Measurements from ENCODE around the gene ASIC4.

The ASIC4 gene

DNA sequence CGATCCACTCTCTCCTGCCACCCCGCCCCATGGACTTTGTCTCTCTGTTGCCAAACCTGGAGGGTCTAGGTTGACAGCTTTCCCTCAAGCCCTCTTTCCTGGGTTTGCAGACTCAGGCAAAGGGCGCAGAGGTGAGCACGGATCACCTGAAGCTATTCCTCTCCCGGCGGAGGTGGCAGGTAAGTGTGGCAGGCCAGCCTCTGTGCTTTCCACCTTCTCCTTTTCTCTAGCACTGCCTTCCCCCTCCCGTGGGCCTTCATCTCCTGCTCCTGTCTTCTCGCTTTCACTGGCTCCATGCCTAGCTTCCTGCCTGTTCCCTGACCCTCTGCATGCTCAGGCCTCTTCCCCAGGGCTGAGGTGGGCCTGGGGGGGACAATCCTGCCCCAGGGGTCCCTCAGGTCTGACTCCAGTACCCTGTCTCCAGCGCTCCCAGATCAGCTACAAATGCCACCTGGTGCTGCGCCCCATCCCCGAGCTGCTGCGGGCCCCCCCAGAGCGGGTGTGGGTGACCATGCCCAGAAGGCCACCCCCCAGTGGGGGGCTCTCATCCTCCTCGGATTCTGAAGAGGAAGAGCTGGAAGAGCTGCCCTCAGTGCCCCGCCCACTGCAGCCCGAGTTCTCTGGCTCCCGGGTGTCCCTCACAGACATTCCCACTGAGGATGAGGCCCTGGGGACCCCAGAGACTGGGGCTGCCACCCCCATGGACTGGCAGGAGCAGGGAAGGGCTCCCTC, 31.4 kb upstream of the ASIC4 start:
- no peak for DNase-seq (ENCODE audit: low read depth)

DNA sequence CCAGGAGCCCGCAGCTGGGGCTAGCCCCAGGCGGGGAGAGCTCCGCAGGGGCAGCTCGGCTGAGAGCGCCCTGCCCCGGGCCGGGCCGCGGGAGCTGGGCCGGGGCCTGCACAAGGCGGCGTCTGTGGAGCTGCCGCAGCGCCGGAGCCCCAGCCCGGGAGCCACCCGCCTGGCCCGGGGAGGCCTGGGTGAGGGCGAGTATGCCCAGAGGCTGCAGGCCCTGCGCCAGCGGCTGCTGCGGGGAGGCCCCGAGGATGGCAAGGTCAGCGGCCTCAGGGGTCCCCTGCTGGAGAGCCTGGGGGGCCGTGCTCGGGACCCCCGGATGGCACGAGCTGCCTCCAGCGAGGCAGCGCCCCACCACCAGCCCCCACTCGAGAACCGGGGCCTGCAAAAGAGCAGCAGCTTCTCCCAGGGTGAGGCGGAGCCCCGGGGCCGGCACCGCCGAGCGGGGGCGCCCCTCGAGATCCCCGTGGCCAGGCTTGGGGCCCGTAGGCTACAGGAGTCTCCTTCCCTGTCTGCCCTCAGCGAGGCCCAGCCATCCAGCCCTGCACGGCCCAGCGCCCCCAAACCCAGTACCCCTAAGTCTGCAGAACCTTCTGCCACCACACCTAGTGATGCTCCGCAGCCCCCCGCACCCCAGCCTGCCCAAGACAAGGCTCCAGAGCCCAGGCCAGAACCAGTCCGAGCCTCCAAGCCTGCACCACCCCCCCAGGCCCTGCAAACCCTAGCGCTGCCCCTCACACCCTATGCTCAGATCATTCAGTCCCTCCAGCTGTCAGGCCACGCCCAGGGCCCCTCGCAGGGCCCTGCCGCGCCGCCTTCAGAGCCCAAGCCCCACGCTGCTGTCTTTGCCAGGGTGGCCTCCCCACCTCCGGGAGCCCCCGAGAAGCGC, 30.6 kb upstream of the ASIC4 start:
- DNase-seq (ENCODE audit: low read depth), result no peak

DNA sequence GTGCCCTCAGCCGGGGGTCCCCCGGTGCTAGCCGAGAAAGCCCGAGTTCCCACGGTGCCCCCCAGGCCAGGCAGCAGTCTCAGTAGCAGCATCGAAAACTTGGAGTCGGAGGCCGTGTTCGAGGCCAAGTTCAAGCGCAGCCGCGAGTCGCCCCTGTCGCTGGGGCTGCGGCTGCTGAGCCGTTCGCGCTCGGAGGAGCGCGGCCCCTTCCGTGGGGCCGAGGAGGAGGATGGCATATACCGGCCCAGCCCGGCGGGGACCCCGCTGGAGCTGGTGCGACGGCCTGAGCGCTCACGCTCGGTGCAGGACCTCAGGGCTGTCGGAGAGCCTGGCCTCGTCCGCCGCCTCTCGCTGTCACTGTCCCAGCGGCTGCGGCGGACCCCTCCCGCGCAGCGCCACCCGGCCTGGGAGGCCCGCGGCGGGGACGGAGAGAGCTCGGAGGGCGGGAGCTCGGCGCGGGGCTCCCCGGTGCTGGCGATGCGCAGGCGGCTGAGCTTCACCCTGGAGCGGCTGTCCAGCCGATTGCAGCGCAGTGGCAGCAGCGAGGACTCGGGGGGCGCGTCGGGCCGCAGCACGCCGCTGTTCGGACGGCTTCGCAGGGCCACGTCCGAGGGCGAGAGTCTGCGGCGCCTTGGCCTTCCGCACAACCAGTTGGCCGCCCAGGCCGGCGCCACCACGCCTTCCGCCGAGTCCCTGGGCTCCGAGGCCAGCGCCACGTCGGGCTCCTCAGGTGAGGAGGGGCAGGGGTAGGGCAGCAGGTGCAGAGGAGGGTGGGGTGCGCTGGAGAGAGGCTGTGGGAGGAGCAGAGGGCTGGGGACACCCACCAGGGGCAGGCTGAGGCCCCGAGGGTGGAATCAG, 29.7 kb upstream of the ASIC4 start:
- DNase-seq (ENCODE audit: low read depth), result no peak

DNA sequence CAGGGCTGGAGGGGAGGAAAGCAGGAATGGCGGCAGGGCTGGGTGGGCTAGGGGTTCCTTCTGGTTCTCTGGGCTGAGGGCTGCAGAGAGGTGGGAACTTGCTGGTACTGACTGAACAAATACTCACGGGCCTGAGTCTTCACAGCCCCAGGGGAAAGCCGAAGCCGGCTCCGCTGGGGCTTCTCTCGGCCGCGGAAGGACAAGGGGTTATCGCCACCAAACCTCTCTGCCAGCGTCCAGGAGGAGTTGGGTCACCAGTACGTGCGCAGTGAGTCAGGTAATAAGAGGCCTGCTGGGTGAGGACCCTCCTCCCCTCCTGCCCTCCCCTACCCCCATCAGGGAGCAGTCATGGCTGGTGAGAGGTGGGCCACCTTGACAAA, 29.1 kb upstream of the ASIC4 start:
- no peak for DNase-seq (ENCODE audit: low read depth)

DNA sequence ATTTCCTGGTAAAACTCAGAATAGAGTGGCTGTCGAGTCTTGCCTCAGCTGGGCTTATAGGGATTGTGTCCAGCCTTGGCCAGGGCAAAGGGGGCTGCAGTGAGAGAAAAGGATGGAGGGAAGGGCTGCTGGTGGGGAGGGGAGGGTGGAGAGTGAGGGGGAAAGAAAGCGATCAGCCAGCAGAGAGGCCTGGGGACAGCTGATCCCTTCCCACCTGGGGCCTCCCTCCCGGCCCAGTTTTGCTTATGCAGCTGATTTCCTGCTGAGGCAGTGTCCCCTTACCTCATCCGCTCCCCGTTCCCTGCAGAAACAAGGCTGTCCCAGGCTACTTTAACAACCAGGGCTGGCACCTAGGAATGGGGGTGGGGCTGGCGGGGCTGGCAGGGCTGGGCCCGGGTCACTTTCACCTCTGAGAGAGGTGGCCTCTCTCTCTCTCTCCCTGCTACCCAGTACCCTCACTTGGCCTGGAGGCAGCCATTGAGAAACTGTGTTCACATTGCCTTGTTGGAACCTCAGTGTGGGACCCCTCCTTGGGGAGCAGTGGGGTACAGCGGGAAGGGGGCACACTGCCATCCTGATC, 27.8 kb upstream of the ASIC4 start:
- DNase-seq (ENCODE audit: low read depth), result no peak

DNA sequence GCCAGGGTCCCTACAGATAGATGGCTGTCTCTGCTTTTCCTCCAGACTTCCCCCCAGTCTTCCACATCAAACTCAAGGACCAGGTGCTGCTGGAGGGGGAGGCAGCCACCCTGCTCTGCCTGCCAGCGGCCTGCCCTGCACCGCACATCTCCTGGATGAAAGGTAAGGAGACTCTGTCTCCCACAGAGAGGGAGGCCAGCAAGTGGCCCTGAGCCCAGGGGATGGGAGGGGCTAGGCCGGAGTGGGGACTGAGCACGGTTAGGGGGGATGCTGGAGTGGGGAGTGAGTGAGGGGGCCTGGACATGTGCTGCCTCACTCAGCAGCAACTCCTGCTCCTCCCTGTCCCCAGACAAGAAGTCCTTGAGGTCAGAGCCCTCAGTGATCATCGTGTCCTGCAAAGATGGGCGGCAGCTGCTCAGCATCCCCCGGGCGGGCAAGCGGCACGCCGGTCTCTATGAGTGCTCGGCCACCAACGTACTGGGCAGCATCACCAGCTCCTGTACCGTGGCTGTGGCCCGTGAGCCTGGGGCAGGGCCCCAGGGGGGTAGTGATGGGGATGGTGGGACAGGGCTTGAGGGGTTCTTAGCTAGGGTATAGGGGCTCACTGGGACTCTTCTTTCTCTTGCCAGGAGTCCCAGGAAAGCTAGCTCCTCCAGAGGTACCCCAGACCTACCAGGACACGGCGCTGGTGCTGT, 26.0 kb upstream of the ASIC4 start:
- no peak for DNase-seq (ENCODE audit: low read depth)

DNA sequence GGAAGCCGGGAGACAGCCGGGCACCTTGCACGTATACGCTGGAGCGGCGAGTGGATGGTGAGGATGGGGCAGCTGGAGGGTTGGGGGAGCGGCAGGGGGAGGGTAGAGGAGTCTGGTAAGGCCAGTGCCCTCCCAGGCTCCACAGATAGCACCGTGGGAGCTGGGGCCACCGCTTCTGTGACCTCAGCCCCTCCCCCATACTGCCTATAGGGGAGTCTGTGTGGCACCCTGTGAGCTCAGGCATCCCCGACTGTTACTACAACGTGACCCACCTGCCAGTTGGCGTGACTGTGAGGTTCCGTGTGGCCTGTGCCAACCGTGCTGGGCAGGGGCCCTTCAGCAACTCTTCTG, 25.5 kb upstream of the ASIC4 start:
- DNase-seq (ENCODE audit: low read depth), result no peak

DNA sequence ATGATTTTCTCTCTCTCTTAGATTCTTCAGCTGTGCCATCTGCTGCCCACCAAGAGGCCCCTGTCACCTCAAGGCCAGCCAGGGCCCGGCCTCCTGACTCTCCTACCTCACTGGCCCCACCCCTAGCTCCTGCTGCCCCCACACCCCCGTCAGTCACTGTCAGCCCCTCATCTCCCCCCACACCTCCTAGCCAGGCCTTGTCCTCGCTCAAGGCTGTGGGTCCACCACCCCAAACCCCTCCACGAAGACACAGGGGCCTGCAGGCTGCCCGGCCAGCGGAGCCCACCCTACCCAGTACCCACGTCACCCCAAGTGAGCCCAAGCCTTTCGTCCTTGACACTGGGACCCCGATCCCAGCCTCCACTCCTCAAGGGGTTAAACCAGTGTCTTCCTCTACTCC, 25.0 kb upstream of the ASIC4 start:
- DNase-seq (ENCODE audit: low read depth), result no peak

DNA sequence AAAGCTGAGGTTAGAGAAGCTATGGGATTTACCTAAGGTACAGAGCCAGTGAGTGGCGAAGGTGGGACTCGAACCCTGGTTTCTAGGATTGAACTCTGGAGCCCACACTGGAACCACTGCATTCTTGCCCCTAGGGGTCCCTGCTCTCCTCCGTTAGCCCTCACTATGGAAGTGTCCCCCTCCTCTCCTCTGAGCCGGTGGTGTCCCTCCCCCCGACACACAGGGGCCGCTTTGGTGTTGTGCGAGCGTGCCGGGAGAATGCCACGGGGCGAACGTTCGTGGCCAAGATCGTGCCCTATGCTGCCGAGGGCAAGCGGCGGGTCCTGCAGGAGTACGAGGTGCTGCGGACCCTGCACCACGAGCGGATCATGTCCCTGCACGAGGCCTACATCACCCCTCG, 24.1 kb upstream of the ASIC4 start:
- no peak for DNase-seq (ENCODE audit: low read depth)

DNA sequence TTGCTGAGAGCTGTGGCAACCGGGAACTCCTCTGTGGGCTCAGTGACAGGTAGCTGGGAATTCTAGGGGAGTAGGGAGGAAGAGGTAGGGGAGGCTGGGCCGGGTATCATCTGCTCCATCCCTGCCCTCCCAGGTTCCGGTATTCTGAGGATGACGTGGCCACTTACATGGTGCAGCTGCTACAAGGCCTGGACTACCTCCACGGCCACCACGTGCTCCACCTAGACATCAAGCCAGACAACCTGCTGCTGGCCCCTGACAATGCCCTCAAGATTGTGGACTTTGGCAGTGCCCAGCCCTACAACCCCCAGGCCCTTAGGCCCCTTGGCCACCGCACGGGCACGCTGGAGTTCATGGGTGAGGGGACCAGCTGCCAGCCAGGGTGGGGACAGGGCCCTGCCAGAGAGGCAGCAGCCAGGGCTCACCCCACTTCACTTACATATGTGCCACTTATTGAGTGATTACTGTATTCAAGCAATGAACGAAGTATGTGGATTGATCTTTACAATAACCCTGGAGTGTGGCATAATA, 23.6 kb upstream of the ASIC4 start:
- DNase-seq (ENCODE audit: low read depth), result no peak

DNA sequence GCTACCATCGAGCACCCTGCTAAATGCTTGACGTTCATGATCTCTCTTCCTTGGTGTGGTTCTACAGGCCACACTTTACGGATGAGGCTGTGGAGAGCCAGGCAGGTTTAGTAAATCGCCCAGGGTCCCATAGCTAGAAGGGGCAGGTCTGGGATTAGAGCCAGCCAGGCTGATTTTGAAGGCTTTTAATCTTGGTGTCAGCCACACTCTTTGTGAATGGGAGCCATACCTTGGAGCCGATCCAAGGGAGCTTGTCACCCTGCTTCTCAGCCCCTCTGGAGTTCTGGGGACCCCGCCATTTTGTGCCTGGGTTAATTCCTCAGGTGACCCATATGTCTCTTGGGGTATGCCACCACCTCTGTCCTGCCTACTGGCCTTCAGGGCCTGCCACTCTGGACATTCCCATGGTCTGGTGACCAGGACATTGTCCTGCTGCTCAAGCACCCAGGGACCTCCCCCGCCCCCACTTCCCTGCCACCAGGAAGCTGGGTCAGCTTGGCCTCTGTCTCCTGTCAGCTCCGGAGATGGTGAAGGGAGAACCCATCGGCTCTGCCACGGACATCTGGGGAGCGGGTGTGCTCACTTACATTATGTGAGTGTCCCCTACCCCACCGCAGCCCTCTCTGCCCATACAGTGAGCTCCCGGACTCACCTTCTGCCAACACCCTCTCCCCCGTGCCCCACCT, 22.9 kb upstream of the ASIC4 start:
- no peak for DNase-seq (ENCODE audit: low read depth)

DNA sequence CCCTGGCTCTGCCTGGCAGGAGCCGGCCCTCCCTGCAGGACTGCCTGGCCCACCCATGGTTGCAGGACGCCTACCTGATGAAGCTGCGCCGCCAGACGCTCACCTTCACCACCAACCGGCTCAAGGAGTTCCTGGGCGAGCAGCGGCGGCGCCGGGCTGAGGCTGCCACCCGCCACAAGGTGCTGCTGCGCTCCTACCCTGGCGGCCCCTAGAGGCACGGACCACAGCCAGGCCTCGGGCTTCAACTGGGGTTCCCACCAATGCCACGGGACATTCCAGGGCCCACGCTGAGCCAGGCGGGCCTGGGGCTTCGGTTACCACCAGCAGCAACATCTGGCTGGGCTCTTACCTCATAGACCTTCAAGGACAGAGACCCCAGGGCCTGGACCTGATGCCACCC, 21.7 kb upstream of the ASIC4 start:
- no peak for DNase-seq (ENCODE audit: low read depth)

DNA sequence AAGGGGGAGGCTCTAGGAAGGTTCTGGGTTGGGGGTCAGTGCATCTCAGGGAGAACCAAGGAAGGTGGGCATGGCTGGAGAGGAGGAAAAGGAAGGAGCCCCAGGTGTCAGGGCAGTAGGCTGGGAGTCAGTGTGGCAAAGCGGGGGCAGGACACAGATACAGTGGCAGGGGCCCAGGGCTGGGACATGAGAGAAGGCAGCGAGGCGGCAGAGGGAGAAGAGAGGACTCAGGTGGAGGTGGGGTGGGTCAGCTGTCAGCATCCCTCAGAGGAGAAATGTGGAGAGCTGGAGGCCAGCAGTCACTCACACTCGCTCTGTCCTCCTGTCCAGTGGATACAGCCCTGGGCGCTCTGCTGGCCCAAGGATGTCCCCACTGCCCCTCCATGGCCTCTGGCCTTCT, 21.2 kb upstream of the ASIC4 start:
- DNase-seq (ENCODE audit: low read depth), result no peak

DNA sequence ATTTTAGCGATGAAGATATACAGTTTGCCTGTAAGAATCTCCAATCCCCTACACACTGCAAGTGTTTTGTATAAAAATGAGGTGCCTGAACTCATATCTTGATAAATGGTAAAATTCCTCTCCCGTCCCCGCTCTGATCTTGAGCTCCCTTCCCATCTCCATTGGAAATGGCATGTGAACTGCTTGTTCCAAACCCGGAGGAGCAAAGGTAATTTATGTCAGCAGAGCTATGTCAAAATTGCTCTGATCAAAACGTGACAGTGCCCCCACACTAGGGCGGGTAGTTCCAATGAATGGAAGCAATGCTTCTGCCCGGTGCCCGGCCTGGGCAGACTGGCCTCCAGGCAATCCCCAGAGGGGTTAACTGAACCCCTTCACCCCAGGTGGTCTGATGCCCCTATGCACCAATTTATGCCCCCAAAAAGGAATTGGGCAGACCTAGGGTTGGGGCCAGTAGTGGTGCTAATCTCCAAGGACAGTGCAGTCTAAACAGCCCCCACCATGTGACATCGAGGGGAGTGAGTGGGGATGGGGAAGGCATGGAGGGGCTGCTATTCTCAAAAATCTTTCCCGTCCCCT, 19.2 kb upstream of the ASIC4 start:
- DNase-seq (ENCODE audit: low read depth), result no peak

DNA sequence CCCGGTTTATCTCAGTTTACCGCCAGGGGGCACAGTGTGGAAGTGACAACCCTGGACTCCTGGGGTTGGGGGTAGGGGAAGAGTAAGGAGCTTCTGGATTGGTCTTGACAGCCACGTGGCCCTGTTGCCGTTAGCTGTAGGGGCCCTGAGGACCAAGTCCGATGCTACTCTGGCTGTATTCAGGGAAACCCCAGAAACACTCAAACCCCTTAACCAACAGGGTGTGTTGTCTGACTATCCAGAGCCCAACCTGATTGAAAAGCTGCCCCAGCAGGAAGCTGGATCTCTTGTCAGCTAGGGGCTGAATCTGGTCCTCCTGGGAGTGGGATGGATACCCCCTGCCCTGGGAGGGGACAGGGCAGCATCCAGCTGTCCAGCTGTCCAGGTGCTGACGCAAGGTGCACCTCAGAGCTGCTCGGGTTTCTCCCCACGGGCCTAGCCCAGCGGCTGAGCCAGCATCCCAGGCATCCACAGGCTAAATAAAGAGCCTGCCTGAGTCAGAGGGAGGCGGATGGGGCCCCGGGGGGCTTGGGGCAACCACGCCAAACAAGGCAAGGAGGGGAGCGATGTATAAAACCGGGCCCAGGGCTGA, 18.7 kb upstream of the ASIC4 start:
- DNase-seq (ENCODE audit: low read depth), result no peak

DNA sequence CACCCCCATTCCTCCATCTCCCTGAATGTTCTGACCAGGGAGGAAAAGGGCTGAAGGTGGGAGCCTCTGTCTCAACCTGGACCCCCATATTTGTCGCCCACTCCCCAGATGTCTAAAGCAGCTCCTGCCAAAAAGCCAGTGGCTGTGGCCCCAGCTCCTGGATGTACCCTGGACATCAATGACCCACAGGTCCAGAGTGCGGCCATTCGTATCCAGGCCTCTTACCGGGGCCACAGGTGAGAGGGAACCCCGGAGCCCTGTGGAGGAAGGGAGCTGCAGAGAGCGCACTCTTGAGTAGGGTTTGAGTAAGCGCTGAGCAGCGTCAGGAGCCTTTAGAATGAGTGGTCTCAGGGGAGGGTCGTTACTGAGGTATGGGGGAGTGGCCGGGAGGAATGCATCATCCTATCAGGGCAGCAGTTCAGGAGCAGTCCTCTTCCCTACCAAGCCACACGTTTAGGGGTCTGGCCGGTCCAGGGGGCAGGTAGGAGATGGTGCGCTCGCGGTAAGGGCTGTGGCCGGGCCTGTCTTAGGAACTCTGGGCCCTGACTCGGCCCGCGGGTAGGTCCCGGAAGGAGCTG, 17.9 kb upstream of the ASIC4 start:
- no peak for DNase-seq (ENCODE audit: low read depth)

DNA sequence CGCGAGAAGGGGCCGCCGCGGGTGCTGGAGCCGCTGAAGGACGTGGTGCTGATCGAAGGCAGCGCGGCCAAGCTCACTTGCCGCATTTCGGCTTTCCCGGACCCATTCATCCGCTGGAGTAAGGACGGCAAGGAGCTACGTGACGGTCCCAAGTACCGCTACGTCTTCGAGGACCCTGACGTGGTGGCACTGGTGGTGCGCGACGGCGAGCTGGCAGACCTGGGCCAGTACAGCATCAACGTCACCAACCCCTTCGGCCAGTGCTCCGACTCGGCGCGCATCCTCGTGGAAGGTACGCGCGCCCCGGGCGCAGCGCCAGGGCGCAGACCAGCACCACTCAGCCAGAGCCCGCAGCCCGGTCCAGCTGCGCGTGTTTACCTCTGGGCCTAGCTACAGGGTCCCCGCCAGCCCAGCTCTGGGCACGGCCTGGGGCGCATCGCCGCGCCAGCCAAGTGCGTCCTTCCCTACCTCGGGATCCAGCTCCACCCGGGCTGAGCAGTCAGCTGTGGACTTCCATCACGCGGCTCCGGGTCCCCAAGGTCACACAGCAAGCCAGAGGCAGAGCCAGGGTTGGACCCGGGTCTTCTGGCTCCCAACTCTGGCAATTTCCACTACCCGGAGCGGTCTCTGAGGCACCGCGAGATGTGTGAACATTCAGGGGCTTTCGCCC, 17.3 kb upstream of the ASIC4 start:
- no peak for DNase-seq (ENCODE audit: low read depth)

DNA sequence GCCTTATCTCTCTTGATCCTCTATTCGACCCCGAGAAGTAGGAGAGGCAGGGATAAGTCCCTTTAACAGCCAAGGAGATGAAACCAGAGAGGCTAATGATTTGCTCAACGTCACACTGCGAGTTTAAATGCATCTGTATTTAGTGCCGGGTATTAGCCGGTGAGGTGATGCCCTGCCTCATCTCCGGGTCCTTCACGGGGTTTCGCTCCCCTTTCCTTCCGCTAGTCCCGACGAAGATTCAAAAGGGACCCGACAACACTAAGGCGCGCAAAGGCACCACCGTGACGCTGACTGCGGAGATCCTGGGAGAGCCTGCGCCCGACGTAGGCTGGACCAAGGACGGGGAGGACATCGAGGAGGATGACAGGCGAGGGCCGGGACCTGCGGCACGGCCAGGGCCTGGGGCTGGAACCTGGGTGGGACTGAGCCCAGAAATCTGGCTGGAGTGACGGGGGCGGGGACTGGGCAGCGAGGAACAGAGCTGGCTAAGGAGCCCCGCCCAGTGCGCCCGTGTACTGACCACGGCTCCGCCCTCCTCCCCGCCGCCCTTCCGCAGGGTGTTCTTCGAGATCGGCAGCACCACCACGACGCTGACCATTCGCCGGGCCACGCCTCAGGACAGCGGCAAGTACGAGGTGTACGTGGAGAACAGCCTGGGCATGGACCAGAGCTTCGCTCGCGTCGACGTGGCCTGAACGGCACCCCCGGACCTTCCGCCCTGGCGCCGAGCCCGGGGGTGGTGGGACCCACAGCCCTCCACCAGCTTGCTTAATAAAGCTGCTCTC, 16.6 kb upstream of the ASIC4 start:
- no peak for DNase-seq (ENCODE audit: low read depth)
